GM18858 (cell line): ENCODE results near the gene ACTR5.
"Not testable (repeated sequence)": the region's sequence is repeated elsewhere in the genome, so short reads cannot be mapped to it uniquely, and the experiment has no call there.

ENCODE experiments used
- ATAC-seq: cut with Tn5 transposase; IDR thresholded peaks from one replicate; pipeline ENCODE4 v1.9.1; 2021; ENCODE audit not compliant: unreplicated experiment

The ACTR5 gene

GRCh38 chr20:38804682-38805501 is 56.6 kb downstream of the ACTR5 start:
- no peak for ATAC-seq

- no peak for ATAC-seq
Observed at GRCh38 chr20:38805502-38805957, 57.3 kb downstream of the ACTR5 start, which contains the start of gene PPP1R16B. Gene PPP1R16B (plus strand): TSS chr20:38805697. CDS start chr20:38835926, 30,229 bp downstream.

- no peak for ATAC-seq
Observed at GRCh38 chr20:38805958-38806854, 57.9 kb downstream of the ACTR5 start.

- no peak for ATAC-seq
Observed at GRCh38 chr20:38806855-38807655, 58.8 kb downstream of the ACTR5 start.

- ATAC-seq: no peak
Observed at GRCh38 chr20:38809942-38810341, 61.7 kb downstream of the ACTR5 start.

GRCh38 chr20:38810926-38811630 is 62.8 kb downstream of the ACTR5 start:
- no peak for ATAC-seq

- no peak for ATAC-seq
Observed at GRCh38 chr20:38811769-38812168, 63.5 kb downstream of the ACTR5 start.

GRCh38 chr20:38812182-38812581 is 63.9 kb downstream of the ACTR5 start:
- ATAC-seq: no peak

- ATAC-seq: no peak
Observed at GRCh38 chr20:38812709-38813573, 64.7 kb downstream of the ACTR5 start.

- not testable (repeated sequence) for ATAC-seq
Observed at GRCh38 chr20:38813574-38813962, 65.3 kb downstream of the ACTR5 start.

GRCh38 chr20:38815446-38815845 is 67.2 kb downstream of the ACTR5 start:
- ATAC-seq: no peak

- ATAC-seq: no peak
Observed at GRCh38 chr20:38818113-38819065, 70.1 kb downstream of the ACTR5 start.
